ENCODE results near the gene TEAD1. TPM values are rescaled to one million over a fixed set of nuclear protein-coding genes. Genes with fewer than 3 reads are reported as not detected.

Gene TEAD1
- total RNA-seq, 1 experiment from 2014 or later, result 106 TPM

DNA sequence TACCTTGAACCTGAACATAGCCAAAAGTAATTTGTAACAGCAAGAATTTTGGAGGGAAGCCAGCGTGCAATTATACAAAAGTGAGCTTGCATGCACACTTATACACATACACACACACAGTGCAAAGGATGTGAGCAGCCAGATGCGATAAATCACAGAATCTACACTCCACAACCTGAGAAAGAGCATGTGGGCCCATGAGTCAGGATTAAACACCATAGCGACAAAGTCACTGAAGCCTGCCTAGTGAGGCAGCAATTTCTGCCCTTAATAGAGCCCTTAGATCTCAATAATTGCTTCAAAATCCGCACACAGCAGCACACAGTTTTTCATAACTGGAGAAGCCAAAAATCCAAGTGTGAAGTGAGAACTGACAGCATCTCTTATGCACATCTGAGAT lies 42.6 kb upstream of the TEAD1 start:
- Histone ChIP-seq H3K79me2 (ENCODE audit: low read depth) (no peaks in the 10 kb centered on the region), H3K9me3 (ENCODE audit: insufficient read depth, low read depth) (no peaks in the 10 kb centered on the region), H3K4me1 (replicated peaks; ENCODE audit: insufficient read depth) (no peaks in the 10 kb centered on the region), H3K27me3 (ENCODE audit: insufficient read depth, low read depth) (no peaks in the 10 kb centered on the region), H3K36me3 (ENCODE audit: low read depth) (no peaks in the 10 kb centered on the region), H2AFZ (no peak overlapping the region), H3K4me2 (no peak overlapping the region), H3K9me2 (ENCODE audit: insufficient read depth) (no peaks in the 10 kb centered on the region), H3K4me3 (no peak overlapping the region), H3K27ac (no peak overlapping the region), H4K20me1 (ENCODE audit: insufficient read depth) (no peaks in the 10 kb centered on the region), H3F3A (ENCODE audit: insufficient read depth, low read depth) (no peaks in the 10 kb centered on the region)
- CTCF ChIA-PET, result no interaction called here
- intact Hi-C loops (cut with micrococcal nuclease; ENCODE audit: unreplicated experiment), result no loop called here
- DNase-seq, result no peak
- POLR2A ChIA-PET (ENCODE audit: unreplicated experiment), result no interaction called here
- TF ChIP-seq, protein P1, sequence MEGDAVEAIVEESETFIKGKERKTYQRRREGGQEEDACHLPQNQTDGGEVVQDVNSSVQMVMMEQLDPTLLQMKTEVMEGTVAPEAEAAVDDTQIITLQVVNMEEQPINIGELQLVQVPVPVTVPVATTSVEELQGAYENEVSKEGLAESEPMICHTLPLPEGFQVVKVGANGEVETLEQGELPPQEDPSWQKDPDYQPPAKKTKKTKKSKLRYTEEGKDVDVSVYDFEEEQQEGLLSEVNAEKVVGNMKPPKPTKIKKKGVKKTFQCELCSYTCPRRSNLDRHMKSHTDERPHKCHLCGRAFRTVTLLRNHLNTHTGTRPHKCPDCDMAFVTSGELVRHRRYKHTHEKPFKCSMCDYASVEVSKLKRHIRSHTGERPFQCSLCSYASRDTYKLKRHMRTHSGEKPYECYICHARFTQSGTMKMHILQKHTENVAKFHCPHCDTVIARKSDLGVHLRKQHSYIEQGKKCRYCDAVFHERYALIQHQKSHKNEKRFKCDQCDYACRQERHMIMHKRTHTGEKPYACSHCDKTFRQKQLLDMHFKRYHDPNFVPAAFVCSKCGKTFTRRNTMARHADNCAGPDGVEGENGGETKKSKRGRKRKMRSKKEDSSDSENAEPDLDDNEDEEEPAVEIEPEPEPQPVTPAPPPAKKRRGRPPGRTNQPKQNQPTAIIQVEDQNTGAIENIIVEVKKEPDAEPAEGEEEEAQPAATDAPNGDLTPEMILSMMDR (conservative IDR thresholded peaks at IDR 0.05), result no peak
- TF ChIP-seq EZH2 (IDR thresholded peaks at IDR 0.05; ENCODE audit: low read depth), result no peak
- no TSS peak for BruUV-seq (replicated peaks)

DNA sequence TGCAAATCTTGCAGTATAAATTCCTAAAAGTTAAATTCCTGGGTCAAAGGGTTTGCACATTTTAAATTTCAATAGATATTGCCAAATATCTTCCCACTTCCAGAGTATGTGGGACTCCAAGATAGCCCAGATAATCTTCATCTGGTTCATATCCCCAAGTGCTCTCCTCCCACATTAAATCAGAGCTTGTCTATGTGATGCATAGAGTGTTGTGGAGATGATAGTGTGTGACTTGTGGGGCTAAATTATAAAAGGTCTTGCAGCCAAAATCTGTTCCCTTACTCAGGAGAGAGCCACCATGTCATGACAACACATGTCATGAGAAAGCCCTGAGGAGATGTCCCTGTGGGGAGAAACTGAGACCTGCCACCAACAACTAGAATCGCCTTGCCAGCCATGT lies 39.9 kb upstream of the TEAD1 start:
- TF ChIP-seq, protein P1 (conservative IDR thresholded peaks at IDR 0.05), result no peak
- TF ChIP-seq EZH2 (IDR thresholded peaks at IDR 0.05; ENCODE audit: low read depth), result no peak
- Histone ChIP-seq H3F3A (ENCODE audit: insufficient read depth, low read depth) (no peaks in the 10 kb centered on the region), H3K4me2 (no peak overlapping the region), H3K9me3 (ENCODE audit: insufficient read depth, low read depth) (no peaks in the 10 kb centered on the region), H3K79me2 (ENCODE audit: low read depth) (no peaks in the 10 kb centered on the region), H2AFZ (no peak overlapping the region), H3K27me3 (ENCODE audit: insufficient read depth, low read depth) (no peaks in the 10 kb centered on the region), H3K27ac (no peak overlapping the region), H3K4me3 (no peak overlapping the region), H3K36me3 (ENCODE audit: low read depth) (no peaks in the 10 kb centered on the region), H3K9me2 (ENCODE audit: insufficient read depth) (no peaks in the 10 kb centered on the region), H3K4me1 (replicated peaks; ENCODE audit: insufficient read depth) (no peaks in the 10 kb centered on the region), H4K20me1 (ENCODE audit: insufficient read depth) (no peaks in the 10 kb centered on the region)
- no TSS peak for BruUV-seq (replicated peaks)
- no peak for DNase-seq
- intact Hi-C loops (cut with micrococcal nuclease; ENCODE audit: unreplicated experiment), result no loop called here
- ChIA-PET CTCF (no interaction called here), POLR2A (ENCODE audit: unreplicated experiment) (no interaction called here)

DNA sequence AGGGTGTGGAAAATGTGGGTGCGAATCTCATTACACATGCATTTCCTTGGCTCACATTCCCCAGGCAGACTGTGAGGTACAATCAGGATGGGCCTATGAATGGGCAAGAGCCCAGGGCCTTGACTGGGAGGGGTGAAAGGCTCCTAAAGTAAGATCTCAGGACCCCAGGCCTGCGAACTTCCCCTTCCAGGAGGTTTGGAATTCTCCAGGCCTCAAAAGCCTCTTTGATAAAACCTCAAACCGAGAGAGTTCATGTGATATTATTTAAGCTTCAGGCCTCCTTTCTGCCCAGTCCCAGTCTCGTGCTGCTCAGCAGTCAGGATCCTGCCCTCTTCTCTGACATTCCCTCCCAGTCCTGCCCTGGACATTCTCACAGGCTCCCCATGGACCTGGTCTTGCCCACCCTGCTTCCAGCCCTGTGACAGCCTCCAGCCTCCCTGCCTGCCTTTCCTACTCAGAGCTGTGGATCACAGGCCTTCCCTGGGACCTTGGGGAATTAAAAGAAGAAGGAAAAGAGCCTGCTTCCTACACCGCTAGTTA lies 37.3 kb upstream of the TEAD1 start:
- H2AFZ ChIP-seq, result no peak overlapping the region

More for the DNA sequence above, 37.3 kb upstream of the TEAD1 start:
- BruUV-seq (replicated peaks), result no TSS peak
- DNase-seq, result no peak
- no peaks in the 10 kb centered on the region for H3K36me3 ChIP-seq (ENCODE audit: low read depth)
- intact Hi-C loops (cut with micrococcal nuclease; ENCODE audit: unreplicated experiment), result no loop called here
- H3K27ac ChIP-seq, result no peak overlapping the region
- CTCF ChIA-PET, result no interaction called here
- no peaks in the 10 kb centered on the region for H4K20me1 ChIP-seq (ENCODE audit: insufficient read depth)
- H3K27me3 ChIP-seq (ENCODE audit: insufficient read depth, low read depth), result no peaks in the 10 kb centered on the region
- H3K9me3 ChIP-seq (ENCODE audit: insufficient read depth, low read depth), result no peaks in the 10 kb centered on the region
- no peaks in the 10 kb centered on the region for H3F3A ChIP-seq (ENCODE audit: insufficient read depth, low read depth)
- POLR2A ChIA-PET (ENCODE audit: unreplicated experiment), result no interaction called here
- no peak overlapping the region for H3K4me2 ChIP-seq
- TF ChIP-seq, protein P1 (conservative IDR thresholded peaks at IDR 0.05), result no peak
- TF ChIP-seq EZH2 (IDR thresholded peaks at IDR 0.05; ENCODE audit: low read depth), result no peak
- no peaks in the 10 kb centered on the region for H3K9me2 ChIP-seq (ENCODE audit: insufficient read depth)
- H3K79me2 ChIP-seq (ENCODE audit: low read depth), result no peaks in the 10 kb centered on the region
- no peak overlapping the region for H3K4me3 ChIP-seq
- H3K4me1 ChIP-seq (replicated peaks; ENCODE audit: insufficient read depth), result no peaks in the 10 kb centered on the region
